A673 (cell line): ENCODE results near the gene APOOL.

ENCODE experiments used
- EZH2 ChIP-seq: fragments of 200-600 bp; sonication (generic); IDR thresholded peaks from 2 replicates; pipeline ENCODE4 v1.6.1; 2017; ENCODE audit warnings: borderline replicate concordance, low read depth, mild to moderate bottlenecking, mixed read lengths, antibody characterized with exemption, low read length; ENCODE audit not compliant: poor library complexity, severe bottlenecking
- TF ChIP-seq, protein P1 (sequence below): fragments of 300-800, 200-600 bp; sonication (generic); conservative IDR thresholded peaks from 2 replicates; pipeline ENCODE4 v1.5.1; 2017; ENCODE audit warnings: low read depth, mild to moderate bottlenecking, antibody characterized with exemption, low read length, moderate library complexity, mixed read lengths

DNA sequence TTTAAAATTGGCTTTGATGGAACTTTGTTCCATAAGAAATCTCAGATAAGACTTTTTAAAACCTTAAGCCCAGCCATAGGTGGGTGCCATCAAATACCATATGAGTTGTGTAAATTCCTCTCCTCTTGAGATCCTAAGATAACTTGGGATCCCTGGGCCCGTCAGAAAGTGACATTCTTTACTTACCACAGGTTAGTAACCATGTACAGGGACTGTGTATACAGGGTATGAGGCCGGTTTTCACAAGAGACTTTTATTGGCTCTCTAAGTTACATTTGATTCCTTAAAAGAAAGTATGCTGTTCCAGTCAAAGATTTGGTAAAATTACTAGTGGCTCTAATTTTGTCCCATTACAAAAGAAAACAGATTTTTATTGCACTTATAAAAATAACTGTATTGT, 110.1 kb downstream of the APOOL start:
- TF ChIP-seq, protein P1, sequence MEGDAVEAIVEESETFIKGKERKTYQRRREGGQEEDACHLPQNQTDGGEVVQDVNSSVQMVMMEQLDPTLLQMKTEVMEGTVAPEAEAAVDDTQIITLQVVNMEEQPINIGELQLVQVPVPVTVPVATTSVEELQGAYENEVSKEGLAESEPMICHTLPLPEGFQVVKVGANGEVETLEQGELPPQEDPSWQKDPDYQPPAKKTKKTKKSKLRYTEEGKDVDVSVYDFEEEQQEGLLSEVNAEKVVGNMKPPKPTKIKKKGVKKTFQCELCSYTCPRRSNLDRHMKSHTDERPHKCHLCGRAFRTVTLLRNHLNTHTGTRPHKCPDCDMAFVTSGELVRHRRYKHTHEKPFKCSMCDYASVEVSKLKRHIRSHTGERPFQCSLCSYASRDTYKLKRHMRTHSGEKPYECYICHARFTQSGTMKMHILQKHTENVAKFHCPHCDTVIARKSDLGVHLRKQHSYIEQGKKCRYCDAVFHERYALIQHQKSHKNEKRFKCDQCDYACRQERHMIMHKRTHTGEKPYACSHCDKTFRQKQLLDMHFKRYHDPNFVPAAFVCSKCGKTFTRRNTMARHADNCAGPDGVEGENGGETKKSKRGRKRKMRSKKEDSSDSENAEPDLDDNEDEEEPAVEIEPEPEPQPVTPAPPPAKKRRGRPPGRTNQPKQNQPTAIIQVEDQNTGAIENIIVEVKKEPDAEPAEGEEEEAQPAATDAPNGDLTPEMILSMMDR, result no peak
- TF ChIP-seq EZH2, result no peak
